Right atrium auricular region (tissue), 2 donors: Measurements from ENCODE around the gene ZYX. TPM values are rescaled to one million over a fixed set of nuclear protein-coding genes. Genes with fewer than 3 reads are reported as not detected.

Experiments
- DNase-seq: peaks from one replicate; pipeline ENCODE4 v3.0.0-alpha.2; 2019; ENCODE audit warnings: low spot score
- H3K27ac ChIP-seq, 2 donors: fragments of 200-600 bp; sonication (generic); 1 replicate in 1 of 2; 2 replicates in 1 of 2; pipeline ENCODE4 v1.5.1; 2016 to 2019
- H3K27me3 ChIP-seq, 2 donors: fragments of 200-600 bp; sonication (generic); one replicate each; pipeline versions ENCODE4 v1.5.1 to v1.6.0; 2017 to 2019
- H3K36me3 ChIP-seq: fragments of 200-600 bp; sonication (generic); one replicate; pipeline ENCODE4 v1.5.1; 2016
- H3K4me1 ChIP-seq, 2 donors: fragments of 200-600 bp; sonication (generic); one replicate each; pipeline versions ENCODE4 v1.5.1 to v1.6.0; 2017 to 2019
- H3K4me3 ChIP-seq, 2 donors: fragments of 200-600 bp; sonication (generic); 1 replicate in 1 of 2; 2 replicates in 1 of 2; pipeline ENCODE4 v1.5.1; 2017 to 2019; ENCODE audit warnings: mild to moderate bottlenecking in 1 of 2, moderate library complexity in 1 of 2
- H3K9me3 ChIP-seq, 2 donors: fragments of 200-600 bp; sonication (generic); one replicate each; pipeline ENCODE4 v1.5.1; 2019
- total RNA-seq, 2 donors: library from RNA; depleted of rRNA; stranded (reverse); fragments of >200 nt; gene quantifications; one replicate each; pipeline ENCODE4 v1.1.0, GENCODE V29; 2016
- TF ChIP-seq, protein P1 (sequence below), 2 donors: fragments of 200-600 bp; sonication (generic); IDR thresholded peaks; one replicate each; pipeline ENCODE4 v1.5.1; 2019; ENCODE audit warnings: antibody characterized with exemption in 2 of 2

Gene ZYX
- total RNA-seq, 2 donors from 2014 or later: 48.3 to 93.7 TPM

DNA sequence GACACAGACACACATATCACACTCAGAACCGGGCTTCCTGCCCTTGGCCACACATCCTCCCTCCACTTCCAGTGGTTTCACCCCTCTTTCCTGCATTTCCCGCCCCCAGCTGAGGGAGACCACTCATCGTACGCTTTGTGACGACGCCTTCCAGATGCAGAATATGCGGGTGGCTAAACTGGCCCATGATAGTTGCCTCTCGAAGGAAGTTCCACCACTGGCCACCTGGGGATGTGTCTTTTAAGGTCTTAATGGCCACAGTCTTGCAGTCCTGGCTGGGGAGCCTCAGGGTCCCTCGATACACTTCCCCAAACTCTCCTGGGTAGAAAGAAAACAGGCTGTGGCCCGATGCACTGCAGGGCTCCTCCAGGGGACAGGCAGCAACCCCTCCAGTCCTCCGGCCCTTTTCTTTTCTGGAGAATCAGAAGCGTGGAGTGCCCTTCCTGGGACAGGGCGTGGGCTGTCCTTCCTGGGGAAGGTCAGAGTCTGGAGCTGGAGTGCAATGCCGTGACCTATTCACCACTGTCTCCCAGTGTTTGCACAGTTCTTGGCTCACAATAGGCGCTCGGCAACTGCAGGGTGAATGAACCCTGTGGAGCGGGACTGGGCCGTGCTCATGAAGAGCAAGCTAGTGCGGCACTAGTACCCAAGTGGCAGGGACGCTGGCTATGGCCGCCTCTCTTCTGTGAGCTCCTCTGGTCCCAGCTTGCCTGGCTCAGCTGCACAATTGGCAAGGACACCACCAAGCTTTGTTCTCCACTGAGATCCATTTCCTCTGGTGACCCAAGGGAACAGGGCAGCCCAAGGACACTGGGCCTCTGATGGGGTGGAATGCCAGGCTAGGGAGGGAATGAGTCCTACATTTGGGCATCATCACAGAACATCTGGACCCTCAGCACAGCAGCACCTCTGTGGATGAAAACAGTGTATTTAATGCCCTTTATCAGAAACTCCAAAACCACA is 14.3 kb downstream of the ZYX start:
- peaks cover 19% of the 10 kb centered on the region for H3K36me3 ChIP-seq
- H3K4me3 ChIP-seq: no peak overlapping the region
- H3K9me3 ChIP-seq: no peaks in the 10 kb centered on the region
- no peak overlapping the region for H3K27ac ChIP-seq
- TF ChIP-seq, protein P1, sequence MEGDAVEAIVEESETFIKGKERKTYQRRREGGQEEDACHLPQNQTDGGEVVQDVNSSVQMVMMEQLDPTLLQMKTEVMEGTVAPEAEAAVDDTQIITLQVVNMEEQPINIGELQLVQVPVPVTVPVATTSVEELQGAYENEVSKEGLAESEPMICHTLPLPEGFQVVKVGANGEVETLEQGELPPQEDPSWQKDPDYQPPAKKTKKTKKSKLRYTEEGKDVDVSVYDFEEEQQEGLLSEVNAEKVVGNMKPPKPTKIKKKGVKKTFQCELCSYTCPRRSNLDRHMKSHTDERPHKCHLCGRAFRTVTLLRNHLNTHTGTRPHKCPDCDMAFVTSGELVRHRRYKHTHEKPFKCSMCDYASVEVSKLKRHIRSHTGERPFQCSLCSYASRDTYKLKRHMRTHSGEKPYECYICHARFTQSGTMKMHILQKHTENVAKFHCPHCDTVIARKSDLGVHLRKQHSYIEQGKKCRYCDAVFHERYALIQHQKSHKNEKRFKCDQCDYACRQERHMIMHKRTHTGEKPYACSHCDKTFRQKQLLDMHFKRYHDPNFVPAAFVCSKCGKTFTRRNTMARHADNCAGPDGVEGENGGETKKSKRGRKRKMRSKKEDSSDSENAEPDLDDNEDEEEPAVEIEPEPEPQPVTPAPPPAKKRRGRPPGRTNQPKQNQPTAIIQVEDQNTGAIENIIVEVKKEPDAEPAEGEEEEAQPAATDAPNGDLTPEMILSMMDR (IDR thresholded peaks at IDR 0.05): no peak
- no peak for DNase-seq
- peaks cover 0 to 61% of the 10 kb centered on the region in 2 donors for H3K4me1 ChIP-seq
- no peaks in the 10 kb centered on the region for H3K27me3 ChIP-seq

GRCh38 chr7:143396182-143396581 is 15.0 kb downstream of the ZYX start:
- TF ChIP-seq, protein P1 (IDR thresholded peaks at IDR 0.05): no peak
- no peak for DNase-seq

GRCh38 chr7:143396625-143397556 is 15.7 kb downstream of the ZYX start:
- peaks cover 0 to 47% of the 10 kb centered on the region in 2 donors for H3K4me1 ChIP-seq
- H3K4me3 ChIP-seq: no peak overlapping the region
- H3K9me3 ChIP-seq: no peaks in the 10 kb centered on the region
- no peaks in the 10 kb centered on the region for H3K27me3 ChIP-seq
- TF ChIP-seq, protein P1 (IDR thresholded peaks at IDR 0.05): no peak
- DNase-seq: no peak
- peaks cover 8% of the 10 kb centered on the region for H3K36me3 ChIP-seq
- no peak overlapping the region for H3K27ac ChIP-seq

More at GRCh38 chr7:143396182-143396581, 15.0 kb downstream of the ZYX start:
- Histone ChIP-seq H3K4me1 (peaks cover 0 to 54% of the 10 kb centered on the region in 2 donors), H3K36me3 (peaks cover 12% of the 10 kb centered on the region), H3K9me3 (no peaks in the 10 kb centered on the region), H3K27ac (no peak overlapping the region), H3K4me3 (no peak overlapping the region), H3K27me3 (no peaks in the 10 kb centered on the region)

- no peaks in the 10 kb centered on the region for H3K27me3 ChIP-seq
- no peaks in the 10 kb centered on the region for H3K9me3 ChIP-seq
- H3K4me1 ChIP-seq: peaks cover 0 to 37% of the 10 kb centered on the region in 2 donors
- no peak for DNase-seq
- no peak overlapping the region for H3K4me3 ChIP-seq
- TF ChIP-seq, protein P1 (IDR thresholded peaks at IDR 0.05): no peak
- H3K27ac ChIP-seq: no peak overlapping the region
- H3K36me3 ChIP-seq: peaks cover 5% of the 10 kb centered on the region
Measured at GRCh38 chr7:143397710-143398530, 16.8 kb downstream of the ZYX start.

GRCh38 chr7:143398616-143399015 is 17.5 kb downstream of the ZYX start:
- H3K36me3 ChIP-seq: no peaks in the 10 kb centered on the region
- H3K9me3 ChIP-seq: no peaks in the 10 kb centered on the region
- no peak overlapping the region for H3K27ac ChIP-seq
- DNase-seq: no peak
- H3K4me3 ChIP-seq: no peak overlapping the region
- H3K27me3 ChIP-seq: no peaks in the 10 kb centered on the region
- H3K4me1 ChIP-seq: peaks cover 0 to 30% of the 10 kb centered on the region in 2 donors
- TF ChIP-seq, protein P1 (IDR thresholded peaks at IDR 0.05): no peak
